ENCODE data around the gene PRIM2. TPM values are rescaled to one million over a fixed set of nuclear protein-coding genes. Genes with fewer than 3 reads are reported as not detected.
"Not testable (repeated sequence)": the region's sequence is repeated elsewhere in the genome, so short reads cannot be mapped to it uniquely, and the experiment has no call there.

PRIM2 gene
- total and polyA plus RNA-seq, 2 experiments from 2014 or later = 5.1 to 17.3 TPM

DNA sequence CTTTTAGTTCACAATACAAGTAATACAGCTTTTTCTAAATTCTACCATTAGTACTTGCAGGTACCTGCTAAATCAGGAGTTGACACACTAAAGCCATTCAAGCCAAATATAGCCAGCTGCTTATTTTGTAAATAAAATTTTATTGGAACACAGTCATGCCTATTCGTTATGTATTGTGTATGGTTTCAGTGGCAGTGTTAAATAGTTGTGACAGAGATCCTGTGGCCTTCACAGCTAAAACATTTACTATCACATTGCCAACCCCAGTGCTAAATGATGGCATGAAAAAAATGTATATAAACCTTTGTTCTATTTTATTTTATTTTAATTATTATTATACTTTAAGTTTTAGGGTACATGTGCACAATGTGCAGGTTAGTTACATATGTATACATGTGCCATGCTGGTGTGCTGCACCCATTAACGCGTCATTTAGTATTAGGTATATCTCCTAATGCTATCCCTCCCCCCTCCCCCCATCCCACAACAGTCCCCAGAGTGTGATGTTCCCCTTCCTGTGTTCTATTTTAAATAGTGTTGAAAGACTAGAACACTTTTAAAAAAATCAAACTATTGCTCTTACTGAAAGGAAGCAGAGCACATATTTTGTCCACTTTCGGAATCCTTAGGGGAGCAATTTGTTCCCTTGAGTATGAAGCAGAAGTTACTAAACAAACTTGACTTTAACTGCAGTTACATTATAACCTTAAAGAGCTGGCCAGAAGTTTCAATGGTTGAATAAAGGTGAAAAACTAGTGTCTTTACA, 115.7 kb downstream of the PRIM2 start:
- H4K20me1 ChIP-seq (ENCODE audit: insufficient read depth, poor library complexity, severe bottlenecking) = no peaks in the 10 kb centered on the region
- no peaks in the 10 kb centered on the region for H3K9me3 ChIP-seq (ENCODE audit: low read depth)
- H3K79me2 ChIP-seq = no peaks in the 10 kb centered on the region
- WGBS (ENCODE audit: low lambda C conversion rate, missing lambda C conversion rate) = 90% methylated on average over 4 of the region's 4 CpGs
- H3K9me2 ChIP-seq (replicated peaks; ENCODE audit: insufficient read depth) = no peaks in the 10 kb centered on the region
- H3K27me3 ChIP-seq = no peaks in the 10 kb centered on the region
- no peak overlapping the region for H2AFZ ChIP-seq
- no peak overlapping the region for H3K4me3 ChIP-seq
- H3K36me3 ChIP-seq (replicated peaks; ENCODE audit: insufficient read depth, low read depth) = no peaks in the 10 kb centered on the region
- no peak overlapping the region for H3K4me2 ChIP-seq
- H3K4me1 ChIP-seq (ENCODE audit: insufficient read depth) = peaks cover 19% of the 10 kb centered on the region
- no peak for TF ChIP-seq EZH2phosphoT487 (IDR thresholded peaks at IDR 0.05; ENCODE audit: low read depth, severe bottlenecking, unreplicated experiment)
- TF ChIP-seq EZH2 (IDR thresholded peaks at IDR 0.05; ENCODE audit: borderline replicate concordance) = no peak
- TF ChIP-seq CTCF (IDR thresholded peaks at IDR 0.05; ENCODE audit: poor library complexity) = no peak
- DNase-seq (ENCODE audit: low spot score) = no peak
- no peak overlapping the region for H3K27ac ChIP-seq

GRCh38 chr6:57433790-57434189, 116.4 kb downstream of the PRIM2 start:
- not testable (repeated sequence) for H3K4me3 ChIP-seq
- WGBS (ENCODE audit: low lambda C conversion rate, missing lambda C conversion rate) = 96% methylated on average over 9 of the region's 9 CpGs
- peaks cover 19% of the 10 kb centered on the region for H3K4me1 ChIP-seq (ENCODE audit: insufficient read depth)

GRCh38 chr6:57434944-57435343, 117.5 kb downstream of the PRIM2 start:
- peak overlapping the region; percentile 2 for H3K27ac ChIP-seq
- H3K4me1 ChIP-seq (ENCODE audit: insufficient read depth) = peaks cover 19% of the 10 kb centered on the region
- H3K79me2 ChIP-seq = no peaks in the 10 kb centered on the region
- no peaks in the 10 kb centered on the region for H3K9me2 ChIP-seq (replicated peaks; ENCODE audit: insufficient read depth)
- H3K4me3 ChIP-seq = no peak overlapping the region
- H4K20me1 ChIP-seq (ENCODE audit: insufficient read depth, poor library complexity, severe bottlenecking) = no peaks in the 10 kb centered on the region
- 83% methylated on average over 4 of the region's 4 CpGs for WGBS (ENCODE audit: low lambda C conversion rate, missing lambda C conversion rate)
- no peaks in the 10 kb centered on the region for H3K27me3 ChIP-seq
- no peak overlapping the region for H2AFZ ChIP-seq
- no peak for TF ChIP-seq CTCF (IDR thresholded peaks at IDR 0.05; ENCODE audit: poor library complexity)
- TF ChIP-seq EZH2 (IDR thresholded peaks at IDR 0.05; ENCODE audit: borderline replicate concordance) = no peak
- no peak for TF ChIP-seq EZH2phosphoT487 (IDR thresholded peaks at IDR 0.05; ENCODE audit: low read depth, severe bottlenecking, unreplicated experiment)
- H3K36me3 ChIP-seq (replicated peaks; ENCODE audit: insufficient read depth, low read depth) = no peaks in the 10 kb centered on the region
- no peaks in the 10 kb centered on the region for H3K9me3 ChIP-seq (ENCODE audit: low read depth)
- DNase-seq (ENCODE audit: low spot score) = no peak
- peak overlapping the region; percentile 3 for H3K4me2 ChIP-seq

More at GRCh38 chr6:57433790-57434189, 116.4 kb downstream of the PRIM2 start:
- not testable (repeated sequence) for H3K9me2 ChIP-seq (replicated peaks; ENCODE audit: insufficient read depth); H3K79me2 ChIP-seq; H3K9me3 ChIP-seq (ENCODE audit: low read depth); H3K27me3 ChIP-seq; H4K20me1 ChIP-seq (ENCODE audit: insufficient read depth, poor library complexity, severe bottlenecking); H3K4me2 ChIP-seq; DNase-seq (ENCODE audit: low spot score); H2AFZ ChIP-seq; H3K27ac ChIP-seq; H3K36me3 ChIP-seq (replicated peaks; ENCODE audit: insufficient read depth, low read depth)

DNA sequence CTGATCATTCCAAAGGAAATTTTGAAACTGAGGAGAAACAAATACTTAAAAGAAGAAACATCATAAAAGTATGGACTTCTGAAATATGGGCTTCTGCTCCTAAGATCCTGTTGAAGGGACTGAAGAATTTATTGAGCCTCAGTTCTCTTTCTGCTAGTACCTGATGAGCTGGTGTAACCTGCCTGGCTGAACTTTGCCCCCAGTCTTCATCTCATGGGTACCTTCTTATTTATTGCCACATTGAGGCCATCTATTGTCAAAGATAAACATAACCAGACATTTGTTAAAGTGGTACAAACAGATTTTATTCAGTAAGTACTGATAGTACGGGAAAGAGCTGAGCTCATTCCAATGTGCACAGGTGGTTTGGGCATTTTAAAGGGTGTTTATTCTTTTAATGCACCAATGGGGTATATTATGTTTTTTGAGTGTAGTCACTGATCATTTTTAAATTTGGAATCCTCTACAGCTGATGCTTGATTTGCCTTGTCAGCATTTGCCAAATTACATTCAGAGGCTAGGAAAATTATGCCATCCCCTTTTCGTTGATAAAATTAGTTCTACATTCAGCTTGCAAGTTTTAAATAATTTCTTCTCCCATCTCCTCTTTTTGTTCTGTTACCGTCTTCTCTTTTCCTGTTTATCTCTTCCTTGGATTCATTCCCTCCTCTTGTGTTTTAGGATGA, 118.2 kb downstream of the PRIM2 start:
- H4K20me1 ChIP-seq (ENCODE audit: insufficient read depth, poor library complexity, severe bottlenecking) = no peaks in the 10 kb centered on the region
- H3K79me2 ChIP-seq = no peaks in the 10 kb centered on the region
- H3K4me1 ChIP-seq (ENCODE audit: insufficient read depth) = peaks cover 19% of the 10 kb centered on the region
- H3K36me3 ChIP-seq (replicated peaks; ENCODE audit: insufficient read depth, low read depth) = no peaks in the 10 kb centered on the region
- H2AFZ ChIP-seq = no peak overlapping the region
- H3K4me2 ChIP-seq = peak overlapping the region; percentile 3
- peak overlapping the region; percentile 2 for H3K27ac ChIP-seq
- TF ChIP-seq CTCF (IDR thresholded peaks at IDR 0.05; ENCODE audit: poor library complexity) (no peak), EZH2phosphoT487 (IDR thresholded peaks at IDR 0.05; ENCODE audit: low read depth, severe bottlenecking, unreplicated experiment) (no peak), EZH2 (IDR thresholded peaks at IDR 0.05; ENCODE audit: borderline replicate concordance) (no peak)
- H3K9me3 ChIP-seq (ENCODE audit: low read depth) = no peaks in the 10 kb centered on the region
- DNase-seq (ENCODE audit: low spot score) = peak; percentile 35
- H3K4me3 ChIP-seq = no peak overlapping the region
- no peaks in the 10 kb centered on the region for H3K27me3 ChIP-seq
- WGBS (ENCODE audit: low lambda C conversion rate, missing lambda C conversion rate) = 78% methylated on average over 3 of the region's 3 CpGs
- no peaks in the 10 kb centered on the region for H3K9me2 ChIP-seq (replicated peaks; ENCODE audit: insufficient read depth)

DNA sequence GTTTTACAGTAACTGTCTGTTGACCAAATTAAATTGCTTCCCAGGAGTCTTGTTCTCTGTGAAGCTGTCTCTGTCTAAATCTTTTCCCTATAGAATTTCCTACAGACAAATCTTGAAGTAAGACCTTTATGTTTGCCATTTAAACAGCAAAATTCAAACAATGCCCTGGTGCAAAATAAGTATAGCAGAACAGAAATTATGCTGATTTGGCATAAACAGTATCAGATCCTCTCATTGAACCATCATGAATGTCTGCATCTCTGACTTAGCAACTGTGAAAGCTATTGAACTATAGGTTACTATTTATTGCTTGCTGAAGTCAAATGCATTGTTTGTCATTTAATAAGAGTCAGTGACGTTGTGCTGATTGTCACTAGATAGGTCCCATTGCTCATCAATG, 123.3 kb downstream of the PRIM2 start:
- not testable (repeated sequence) for H4K20me1 ChIP-seq (ENCODE audit: insufficient read depth, poor library complexity, severe bottlenecking); H3K4me3 ChIP-seq; H3K4me2 ChIP-seq; H3K27ac ChIP-seq; DNase-seq (ENCODE audit: low spot score); H3K27me3 ChIP-seq; H3K4me1 ChIP-seq (ENCODE audit: insufficient read depth); H2AFZ ChIP-seq; H3K36me3 ChIP-seq (replicated peaks; ENCODE audit: insufficient read depth, low read depth); H3K79me2 ChIP-seq; H3K9me2 ChIP-seq (replicated peaks; ENCODE audit: insufficient read depth); H3K9me3 ChIP-seq (ENCODE audit: low read depth)
- 65% methylated on average over 1 of the region's 1 CpG for WGBS (ENCODE audit: low lambda C conversion rate, missing lambda C conversion rate)

DNA sequence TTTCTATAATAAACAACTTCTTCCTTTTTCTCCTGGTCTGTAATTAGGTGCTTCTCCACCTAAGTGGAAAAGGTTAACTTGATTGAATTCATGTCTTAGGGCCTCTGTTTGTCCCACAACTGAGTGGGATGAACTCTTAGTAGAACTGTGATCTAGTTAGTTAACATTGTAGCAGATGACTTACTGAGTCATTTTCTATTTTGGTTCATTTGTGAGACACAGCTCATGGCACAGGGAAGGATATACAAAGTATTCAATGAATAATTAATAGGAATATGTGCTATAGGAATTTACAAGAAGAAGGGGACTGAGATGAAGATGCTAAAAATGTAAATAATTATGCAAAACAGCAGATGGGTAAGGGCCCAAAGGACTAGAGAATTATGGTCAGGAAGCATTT, 124.7 kb downstream of the PRIM2 start:
- not testable (repeated sequence) for H3K4me2 ChIP-seq; H3K4me1 ChIP-seq (ENCODE audit: insufficient read depth); H3K27ac ChIP-seq; H2AFZ ChIP-seq; H3K4me3 ChIP-seq; H3K27me3 ChIP-seq; DNase-seq (ENCODE audit: low spot score); H3K9me2 ChIP-seq (replicated peaks; ENCODE audit: insufficient read depth); H3K79me2 ChIP-seq; H3K36me3 ChIP-seq (replicated peaks; ENCODE audit: insufficient read depth, low read depth); H4K20me1 ChIP-seq (ENCODE audit: insufficient read depth, poor library complexity, severe bottlenecking); H3K9me3 ChIP-seq (ENCODE audit: low read depth)

Data from hepatocyte (in vitro differentiated cells).